ENCODE measurements around the gene TCEA2. TPM values are rescaled to one million over a fixed set of nuclear protein-coding genes. Genes with fewer than 3 reads are reported as not detected.

The TCEA2 gene
- total and polyA plus RNA-seq, 9 of the 15 experiments (the other 6 are each of a cell fraction or from before 2014, with no cell fraction given) = 1.4 to 28.7 (median 5.4) TPM

GRCh38 chr20:64113444-64113775, 50.4 kb downstream of the TCEA2 start:
- no peaks in the 10 kb centered on the region for H3K9me1 ChIP-seq (ENCODE audit: control insufficient read depth, insufficient read depth, low read length)
- intact Hi-C loops (cut with micrococcal nuclease) = no loop called here
- peaks cover 26 to 69% of the 10 kb centered on the region in 2 experiments; a peak in 4 of 5 replicates for H3K27me3 ChIP-seq (ENCODE audit: control insufficient read depth in 2 of 2, insufficient read depth in 2 of 2, low read length in 2 of 2)
- no TSS peak for BruUV-seq (replicated peaks)
- ChIA-PET POLR2A (interaction anchor here (0.6 kb wide), 1 partner anchor 598 kb away, joined by 4 read pairs; no protein-coding TSS in a partner anchor), CTCF (ENCODE audit: low intra/inter-chr PET ratio) (no interaction called here)
- no peak overlapping the region for H3K9ac ChIP-seq (ENCODE audit: insufficient read depth in 1 of 2, low read depth in 2 of 2, low read length in 2 of 2)
- 0% methylated on average over 6 of the region's 6 CpGs for WGBS (ENCODE audit: insufficient coverage, low coverage, missing lambda C conversion rate)
- no peak overlapping the region for H3K4me2 ChIP-seq (ENCODE audit: insufficient read depth, low read length)
- FAIRE-seq (no peak), DNase-seq (ENCODE audit: extremely low read depth in 1 of 4, low spot score in 3 of 4) (no peak), ATAC-seq (no peak)
- no peak overlapping the region for H2AFZ ChIP-seq (ENCODE audit: low read depth, low read length)
- no peaks in the 10 kb centered on the region for H3K9me3 ChIP-seq (replicated peaks; ENCODE audit: control insufficient read depth, insufficient read depth, low read depth, low read length)
- H3K4me3 ChIP-seq = no peak overlapping the region
- H4K20me1 ChIP-seq (replicated peaks; ENCODE audit: control insufficient read depth, insufficient read depth, low read length) = peaks cover 16% of the 10 kb centered on the region
- in situ Hi-C loops (cut with MboI) = no loop called here
- no peaks in the 10 kb centered on the region for H3K36me3 ChIP-seq (ENCODE audit: control insufficient read depth, insufficient read depth, low read length)
- H3K4me1 ChIP-seq (replicated peaks in 1 of 2; ENCODE audit: control insufficient read depth in 2 of 2, insufficient read depth in 2 of 2, low read length in 2 of 2) = peaks cover 0 to 26% of the 10 kb centered on the region in 2 experiments; a peak in 1 of 5 replicates
- H3K79me2 ChIP-seq (ENCODE audit: control insufficient read depth, insufficient read depth, low read length) = no peaks in the 10 kb centered on the region
- H3K27ac ChIP-seq (ENCODE audit: extremely low read depth, low read depth, low read length) = no peak overlapping the region
- TF ChIP-seq PCBP1 (IDR thresholded peaks at IDR 0.05; ENCODE audit: low read depth, low read length, poor library complexity, severe bottlenecking) (no peak), TBP (optimal IDR thresholded peaks at IDR 0.05; ENCODE audit: low read depth, low read length) (no peak), ZEB2 (IDR thresholded peaks at IDR 0.05) (no peak), MYC (IDR thresholded peaks at IDR 0.05; ENCODE audit: low read depth, low read length) (no peak), MYC (CRISPR knock-in tag; IDR thresholded peaks at IDR 0.05; ENCODE audit: borderline replicate concordance, low read depth) (no peak), TAF15 (IDR thresholded peaks at IDR 0.05; ENCODE audit: low read depth, low read length) (no peak), ZNF23 (CRISPR knock-in tag; IDR thresholded peaks at IDR 0.05) (no peak), RUNX1 (IDR thresholded peaks at IDR 0.05; ENCODE audit: low read depth) (no peak), GATAD2A (IDR thresholded peaks at IDR 0.05) (no peak), CTCFL (IDR thresholded peaks at IDR 0.05; ENCODE audit: borderline replicate concordance, insufficient read depth, low read depth, low read length, poor library complexity, severe bottlenecking) (no peak), DLX4 (CRISPR knock-in tag; IDR thresholded peaks at IDR 0.05) (no peak), CEBPB (tag; IDR thresholded peaks at IDR 0.05) (no peak), CEBPG (CRISPR knock-in tag; IDR thresholded peaks at IDR 0.05) (no peak), CEBPG (tag; conservative IDR thresholded peaks at IDR 0.05 in 1 of 2, IDR thresholded peaks at IDR 0.05 in 1 of 2) (no peak), FOSL1 (tag; conservative IDR thresholded peaks at IDR 0.05) (no peak), ZZZ3 (IDR thresholded peaks at IDR 0.05) (no peak)
- TF ChIP-seq, protein P1, sequence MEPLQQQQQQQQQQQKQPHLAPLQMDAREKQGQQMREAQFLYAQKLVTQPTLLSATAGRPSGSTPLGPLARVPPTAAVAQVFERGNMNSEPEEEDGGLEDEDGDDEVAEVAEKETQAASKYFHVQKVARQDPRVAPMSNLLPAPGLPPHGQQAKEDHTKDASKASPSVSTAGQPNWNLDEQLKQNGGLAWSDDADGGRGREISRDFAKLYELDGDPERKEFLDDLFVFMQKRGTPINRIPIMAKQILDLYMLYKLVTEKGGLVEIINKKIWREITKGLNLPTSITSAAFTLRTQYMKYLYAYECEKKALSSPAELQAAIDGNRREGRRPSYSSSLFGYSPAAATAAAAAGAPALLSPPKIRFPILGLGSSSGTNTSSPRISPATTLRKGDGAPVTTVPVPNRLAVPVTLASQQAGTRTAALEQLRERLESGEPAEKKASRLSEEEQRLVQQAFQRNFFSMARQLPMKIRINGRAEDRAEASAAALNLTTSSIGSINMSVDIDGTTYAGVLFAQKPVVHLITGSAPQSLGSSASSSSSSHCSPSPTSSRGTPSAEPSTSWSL (CRISPR knock-in tag; IDR thresholded peaks at IDR 0.05; ENCODE audit: borderline replicate concordance) = no peak
